Upper lobe of left lung (tissue), 4 donors: Measurements from ENCODE around the gene SAA4.

Experiments used
- POLR2A ChIP-seq, 4 donors: fragments of 450-650 bp; IDR thresholded peaks; one replicate each; pipeline ENCODE4 v1.5.1; 2016 to 2017; ENCODE audit warnings: antibody characterized with exemption in 4 of 4, mild to moderate bottlenecking in 2 of 4
- TF ChIP-seq, protein P1 (sequence below), 6 experiments: fragments of 450-650 bp in 4 of 6; fragments of 200-600 bp in 2 of 6; sonication (generic) in 2 of 6; IDR thresholded peaks; one replicate each; pipeline ENCODE4 v1.5.1; 2016 to 2019; ENCODE audit warnings: antibody characterized with exemption in 6 of 6

DNA sequence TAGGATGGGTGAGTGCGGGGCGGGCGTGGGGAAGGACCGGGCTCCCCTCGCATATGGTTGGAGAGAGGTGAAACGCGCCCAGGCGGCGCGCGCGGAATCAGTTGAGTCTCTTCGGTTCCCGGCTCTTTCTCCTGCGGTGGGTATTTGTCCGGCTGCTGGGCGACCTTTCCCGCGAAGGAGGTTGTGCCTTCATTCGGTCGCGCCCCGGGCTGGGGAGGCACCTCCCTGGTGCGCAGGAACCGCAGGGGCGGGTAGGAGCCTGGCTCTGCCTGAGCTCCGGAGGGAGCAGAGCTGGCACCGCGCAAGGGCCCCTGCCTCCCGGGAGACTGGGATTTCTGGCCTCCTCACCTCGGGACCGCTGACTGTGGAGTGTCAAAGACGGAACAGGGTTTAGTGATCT, 27.5 kb downstream of the SAA4 start:
- TF ChIP-seq, protein P1, sequence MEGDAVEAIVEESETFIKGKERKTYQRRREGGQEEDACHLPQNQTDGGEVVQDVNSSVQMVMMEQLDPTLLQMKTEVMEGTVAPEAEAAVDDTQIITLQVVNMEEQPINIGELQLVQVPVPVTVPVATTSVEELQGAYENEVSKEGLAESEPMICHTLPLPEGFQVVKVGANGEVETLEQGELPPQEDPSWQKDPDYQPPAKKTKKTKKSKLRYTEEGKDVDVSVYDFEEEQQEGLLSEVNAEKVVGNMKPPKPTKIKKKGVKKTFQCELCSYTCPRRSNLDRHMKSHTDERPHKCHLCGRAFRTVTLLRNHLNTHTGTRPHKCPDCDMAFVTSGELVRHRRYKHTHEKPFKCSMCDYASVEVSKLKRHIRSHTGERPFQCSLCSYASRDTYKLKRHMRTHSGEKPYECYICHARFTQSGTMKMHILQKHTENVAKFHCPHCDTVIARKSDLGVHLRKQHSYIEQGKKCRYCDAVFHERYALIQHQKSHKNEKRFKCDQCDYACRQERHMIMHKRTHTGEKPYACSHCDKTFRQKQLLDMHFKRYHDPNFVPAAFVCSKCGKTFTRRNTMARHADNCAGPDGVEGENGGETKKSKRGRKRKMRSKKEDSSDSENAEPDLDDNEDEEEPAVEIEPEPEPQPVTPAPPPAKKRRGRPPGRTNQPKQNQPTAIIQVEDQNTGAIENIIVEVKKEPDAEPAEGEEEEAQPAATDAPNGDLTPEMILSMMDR (IDR thresholded peaks at IDR 0.05) = no peak
- TF ChIP-seq POLR2A (IDR thresholded peaks at IDR 0.05) = no peak
